ENCODE data around the gene FZR1.

FZR1 gene

GRCh38 chr19:3505598-3506383 lies at the start of gene FZR1:
TSS of gene FZR1 (plus strand) at chr19:3506311. CDS start at chr19:3522990, 16,679 bp downstream.
- in situ Hi-C loops (cut with MboI; ENCODE audit: low sequenced_read_pairs) = no loop called here

- in situ Hi-C loops (cut with MboI; ENCODE audit: low sequenced_read_pairs) = no loop called here
These were observed 49.1 kb upstream of the FZR1 start for GRCh38 chr19:3456925-3457527.

- in situ Hi-C loops (cut with MboI; ENCODE audit: low sequenced_read_pairs) = no loop called here
These were observed 48.4 kb upstream of the FZR1 start for GRCh38 chr19:3457528-3458228.

- in situ Hi-C loops (cut with MboI; ENCODE audit: low sequenced_read_pairs) = no loop called here
These were observed 47.7 kb upstream of the FZR1 start for GRCh38 chr19:3458229-3459088.

GRCh38 chr19:3459089-3459881 lies 46.8 kb upstream of the FZR1 start:
- in situ Hi-C loops (cut with MboI; ENCODE audit: low sequenced_read_pairs) = no loop called here

GRCh38 chr19:3459965-3460582 lies 46.0 kb upstream of the FZR1 start:
- in situ Hi-C loops (cut with MboI; ENCODE audit: low sequenced_read_pairs) = no loop called here

- in situ Hi-C loops (cut with MboI; ENCODE audit: low sequenced_read_pairs) = no loop called here
These were observed 43.0 kb upstream of the FZR1 start for GRCh38 chr19:3462991-3463713.

- in situ Hi-C loops (cut with MboI; ENCODE audit: low sequenced_read_pairs) = no loop called here
These were observed 42.2 kb upstream of the FZR1 start for GRCh38 chr19:3463714-3464586.

GRCh38 chr19:3464587-3465235 lies 41.4 kb upstream of the FZR1 start:
- in situ Hi-C loops (cut with MboI; ENCODE audit: low sequenced_read_pairs) = no loop called here

GRCh38 chr19:3465552-3465951 lies 40.6 kb upstream of the FZR1 start:
- in situ Hi-C loops (cut with MboI; ENCODE audit: low sequenced_read_pairs) = no loop called here

- in situ Hi-C loops (cut with MboI; ENCODE audit: low sequenced_read_pairs) = no loop called here
These were observed 39.5 kb upstream of the FZR1 start for GRCh38 chr19:3466635-3467034.

- in situ Hi-C loops (cut with MboI; ENCODE audit: low sequenced_read_pairs) = no loop called here
These were observed 38.5 kb upstream of the FZR1 start for GRCh38 chr19:3467437-3468198.

GRCh38 chr19:3468211-3468610 lies 37.9 kb upstream of the FZR1 start:
- in situ Hi-C loops (cut with MboI; ENCODE audit: low sequenced_read_pairs) = no loop called here

- in situ Hi-C loops (cut with MboI; ENCODE audit: low sequenced_read_pairs) = no loop called here
These were observed 36.2 kb upstream of the FZR1 start for GRCh38 chr19:3469638-3470499.

GRCh38 chr19:3470500-3471128 lies 35.5 kb upstream of the FZR1 start:
- in situ Hi-C loops (cut with MboI; ENCODE audit: low sequenced_read_pairs) = no loop called here

Data from hTERT RPE-1 (cell line).